IMR-90 (cell line): Measurements from ENCODE around the gene SUGCT. TPM values are rescaled to one million over a fixed set of nuclear protein-coding genes. Genes with fewer than 3 reads are reported as not detected.

Experiments used
- ATAC-seq: fragments of 200-7000 bp; cut with Tn5 transposase; 2 replicates; pipeline ENCODE4 v1.9.1; 2020; ENCODE audit warnings: low read depth, mild to moderate bottlenecking, moderate library complexity
- BruUV-seq: library from RNA; stranded (reverse); fragments of 400-500 nt; replicated peaks from 2 replicates; lab custom pipeline; 2021; lab: Mats Ljungman, UMichigan
- CTCF ChIA-PET: fragments of 300-600 bp; formaldehyde crosslinking; extraction: SDS; loops from one replicate; lab custom pipeline; 2021; ENCODE audit warnings: antibody characterized with exemption; lab: Yijun Ruan, JAX
- POLR2A ChIA-PET: fragments of 300-600 bp; sonication (Branson Sonifier 250); formaldehyde crosslinking; loops from one replicate; lab custom pipeline; 2022; ENCODE audit warnings: antibody characterized with exemption; ENCODE audit not compliant: unreplicated experiment; lab: Charles Lee
- DNase-seq: peaks from one replicate; pipeline ENCODE4 v3.0.0; 2013
- H2AFZ ChIP-seq: replicated peaks from 2 replicates; pipeline ENCODE3; 2013; ENCODE audit warnings: low read length, mild to moderate bottlenecking; ENCODE audit not compliant: poor library complexity
- H2AK5ac ChIP-seq: 2 replicates; pipeline ENCODE4 v1.6.1; 2013; ENCODE audit warnings: low read depth, low read length, inconsistent platforms
- H2AK9ac ChIP-seq: replicated peaks from 2 replicates; pipeline ENCODE3; 2013; ENCODE audit warnings: mild to moderate bottlenecking, low read depth, low read length, moderate library complexity; ENCODE audit not compliant: poor library complexity
- H2BK120ac ChIP-seq: 2 replicates; pipeline ENCODE4 v1.6.1; 2013; ENCODE audit warnings: low read depth, low read length, inconsistent platforms
- H2BK15ac ChIP-seq: 3 replicates; pipeline ENCODE4 v1.6.1; 2013; ENCODE audit warnings: low read depth, low read length, inconsistent platforms
- H2BK20ac ChIP-seq: 2 replicates; pipeline ENCODE4 v1.6.1; 2013; ENCODE audit warnings: low read depth, mild to moderate bottlenecking, inconsistent platforms, low read length, moderate library complexity
- H2BK5ac ChIP-seq: 2 replicates; pipeline ENCODE4 v1.6.1; 2013; ENCODE audit warnings: mild to moderate bottlenecking, low read depth, low read length, inconsistent platforms; ENCODE audit not compliant: poor library complexity, severe bottlenecking
- H3K14ac ChIP-seq: replicated peaks from 2 replicates; pipeline ENCODE4 v1.6.1; 2013; ENCODE audit warnings: low read depth, low read length, inconsistent platforms
- H3K18ac ChIP-seq: 2 replicates; pipeline ENCODE4 v1.6.1; 2013; ENCODE audit warnings: low read depth, low read length, control low read depth
- H3K23ac ChIP-seq: 2 replicates; pipeline ENCODE4 v1.6.1; 2013; ENCODE audit warnings: low read depth, low read length, inconsistent platforms
- H3K27ac ChIP-seq: 2 replicates; pipeline ENCODE4 v1.5.1; 2013; ENCODE audit warnings: mild to moderate bottlenecking, control low read depth, low read length; ENCODE audit not compliant: insufficient read depth
- H3K27me3 ChIP-seq: 2 replicates; pipeline ENCODE4 v1.6.1; 2013; ENCODE audit warnings: low read length; ENCODE audit not compliant: control insufficient read depth, insufficient read depth
- H3K36me3 ChIP-seq: 2 replicates; pipeline ENCODE4 v1.6.1; 2013; ENCODE audit warnings: low read length, mixed read lengths; ENCODE audit not compliant: control insufficient read depth, insufficient read depth
- H3K4ac ChIP-seq: 2 replicates; pipeline ENCODE4 v1.6.1; 2013; ENCODE audit warnings: low read depth, low read length, inconsistent platforms
- H3K4me1 ChIP-seq: 2 replicates; pipeline ENCODE4 v1.6.1; 2013; ENCODE audit warnings: low read length, mixed read lengths; ENCODE audit not compliant: control insufficient read depth, insufficient read depth
- H3K4me2 ChIP-seq: 2 replicates; pipeline ENCODE4 v1.6.1; 2013; ENCODE audit warnings: low read depth, mild to moderate bottlenecking, control low read depth, low read length, moderate library complexity
- H3K4me3 ChIP-seq: 2 replicates; pipeline ENCODE4 v1.5.1; 2013; ENCODE audit warnings: low read depth, mild to moderate bottlenecking, control low read depth, low read length, moderate library complexity; ENCODE audit not compliant: insufficient read depth
- H3K56ac ChIP-seq: 2 replicates; pipeline ENCODE4 v1.6.1; 2013; ENCODE audit warnings: low read length, inconsistent platforms; ENCODE audit not compliant: insufficient read depth; ENCODE audit errors: extremely low read depth
- H3K79me1 ChIP-seq, 2 experiments: 2 replicates each; pipeline ENCODE4 v1.6.1; 2013; ENCODE audit warnings: low read length in 2 of 2, inconsistent platforms in 1 of 2, low read depth in 1 of 2
- H3K9ac ChIP-seq: 2 replicates; pipeline ENCODE4 v1.6.1; 2013; ENCODE audit warnings: low read depth, low read length, control low read depth
- H3K9me1 ChIP-seq: 2 replicates; pipeline ENCODE4 v1.6.1; 2013; ENCODE audit warnings: low read length, inconsistent platforms; ENCODE audit not compliant: insufficient read depth
- H3K9me3 ChIP-seq: 2 replicates; pipeline ENCODE4 v1.6.1; 2013; ENCODE audit warnings: low read length; ENCODE audit not compliant: control insufficient read depth, insufficient read depth
- H4K20me1 ChIP-seq: 2 replicates; pipeline ENCODE4 v1.6.1; 2013; ENCODE audit warnings: low read length, inconsistent platforms; ENCODE audit not compliant: insufficient read depth
- H4K5ac ChIP-seq: 2 replicates; pipeline ENCODE4 v1.6.1; 2013; ENCODE audit warnings: mild to moderate bottlenecking, low read depth, low read length, control low read depth
- H4K8ac ChIP-seq, 2 experiments: 2 replicates each; pipeline ENCODE4 v1.6.1; 2013; ENCODE audit warnings: low read depth in 2 of 2, low read length in 2 of 2, control low read depth in 1 of 2, inconsistent platforms in 1 of 2
- H4K91ac ChIP-seq: 2 replicates; pipeline ENCODE4 v1.6.1; 2013; ENCODE audit warnings: low read depth, low read length, inconsistent platforms; ENCODE audit not compliant: insufficient read depth
- BHLHE40 ChIP-seq: fragments of 150-350 bp; IDR thresholded peaks from 2 replicates; pipeline ENCODE4 v1.6.1; 2016; ENCODE audit warnings: mild to moderate bottlenecking, low read depth, low read length
- CEBPB ChIP-seq: IDR thresholded peaks from 2 replicates; pipeline ENCODE4 v1.6.1; 2012; ENCODE audit warnings: low read depth, low read length, improper control_type of control experiment
- CHD1 ChIP-seq: IDR thresholded peaks from 2 replicates; pipeline ENCODE4 v1.6.1; 2012; ENCODE audit warnings: low read depth, low read length, improper control_type of control experiment
- ELK1 ChIP-seq: fragments of 150-350 bp; IDR thresholded peaks from 2 replicates; pipeline ENCODE4 v1.6.1; 2016; ENCODE audit warnings: low read depth, mild to moderate bottlenecking, low read length, moderate library complexity, borderline replicate concordance
- MAFK ChIP-seq: IDR thresholded peaks from 2 replicates; pipeline ENCODE4 v1.6.1; 2012; ENCODE audit warnings: low read depth, low read length, improper control_type of control experiment
- MAZ ChIP-seq: IDR thresholded peaks from 2 replicates; pipeline ENCODE4 v1.6.1; 2012; ENCODE audit warnings: low read depth, mild to moderate bottlenecking, low read length, improper control_type of control experiment, moderate library complexity, borderline replicate concordance
- MXI1 ChIP-seq: IDR thresholded peaks from 2 replicates; pipeline ENCODE4 v1.6.1; 2012; ENCODE audit warnings: low read depth, mild to moderate bottlenecking, low read length, moderate library complexity, borderline replicate concordance
- NFE2L2 ChIP-seq: fragments of 150-350 bp; IDR thresholded peaks from 2 replicates; pipeline ENCODE4 v1.6.1; 2016; ENCODE audit warnings: low read depth, mild to moderate bottlenecking, low read length
- POLR2A ChIP-seq: IDR thresholded peaks from 2 replicates; pipeline ENCODE4 v1.6.1; 2012; ENCODE audit warnings: mild to moderate bottlenecking, low read depth, low read length
- RAD21 ChIP-seq: IDR thresholded peaks from 2 replicates; pipeline ENCODE4 v1.6.1; 2012; ENCODE audit warnings: low read length, improper control_type of control experiment
- RCOR1 ChIP-seq: IDR thresholded peaks from 2 replicates; pipeline ENCODE4 v1.6.1; 2012; ENCODE audit warnings: mild to moderate bottlenecking, low read length, improper control_type of control experiment; ENCODE audit not compliant: insufficient replicate concordance
- RFX5 ChIP-seq: IDR thresholded peaks from 2 replicates; pipeline ENCODE4 v1.8.0; 2012; ENCODE audit warnings: low read depth, mild to moderate bottlenecking, low read length, moderate library complexity
- SMC3 ChIP-seq: fragments of 150-350 bp; IDR thresholded peaks from 2 replicates; pipeline ENCODE4 v1.6.1; 2016; ENCODE audit warnings: low read depth, mild to moderate bottlenecking, antibody characterized with exemption, low read length, moderate library complexity
- WGBS, 2 experiments: methylation state at CpG; one replicate each; pipeline versions ENCODE4 v1.1.5 to v1.1.7; 2013; ENCODE audit warnings: missing lambda C conversion rate in 2 of 2; ENCODE audit not compliant: insufficient read length in 1 of 2; ENCODE audit errors: extremely low coverage in 2 of 2; 5-methylcytosine and 5-hydroxymethylcytosine counted together
- dilution Hi-C: fragments of 300-500 bp; cut with HindIII; formaldehyde crosslinking; loops from one replicate; pipeline ENCODE4 v1.14.3; 2018; ENCODE audit warnings: low sequenced_read_pairs; ENCODE audit not compliant: unreplicated experiment
- in situ Hi-C: fragments of 300-500 bp; cut with MboI; formaldehyde crosslinking; loops from 3 replicates; pipeline ENCODE4 v1.14.3; 2019; ENCODE audit warnings: low sequenced_read_pairs, inconsistent platforms, mixed read lengths
- intact Hi-C: fragments of 100-400 bp; cut with micrococcal nuclease; formaldehyde crosslinking; loops from 2 replicates; pipeline ENCODE4 v1.10.0; 2022
- polyA plus RNA-seq, 3 experiments: library from polyadenylated mRNA; depleted of rRNA; stranded (reverse); fragments of >200 nt; gene quantifications; 2 replicates each; pipeline ENCODE4 v1.2.3, GENCODE V29; 2012; ENCODE audit warnings: low replicate concordance in 1 of 3
- total RNA-seq: library from RNA; depleted of rRNA; stranded (reverse); fragments of >200 nt; gene quantifications from 2 replicates; pipeline ENCODE4 v1.2.3, GENCODE V29; 2012
- TF ChIP-seq, protein P1 (sequence below): conservative IDR thresholded peaks from 2 replicates; pipeline ENCODE4 v1.5.1; 2012; ENCODE audit warnings: mild to moderate bottlenecking, low read depth, low read length, improper control_type of control experiment

Gene SUGCT
- total and polyA plus RNA-seq, 2 of the 4 experiments (the other 2 are of a cell fraction) = 5.9 to 8.3 TPM

- ChIA-PET POLR2A (no interaction called here), CTCF (no interaction called here)
- intact Hi-C loops (no loop called here), dilution Hi-C loops (no loop called here), in situ Hi-C loops (no loop called here)
- H3K27ac ChIP-seq = no peak overlapping the region
- no TSS peak for BruUV-seq
- WGBS, 2 experiments = no CpG with 5 or more reads among the region's 3 CpGs
- H2BK120ac ChIP-seq = no peak overlapping the region
- no peak overlapping the region for H2BK20ac ChIP-seq
- H4K91ac ChIP-seq = no peak overlapping the region
- DNase-seq = no peak
- H4K8ac ChIP-seq = no peak overlapping the region
- no peaks in the 10 kb centered on the region for H4K20me1 ChIP-seq
- ATAC-seq = no peak
- H3K9ac ChIP-seq = no peak overlapping the region
- H3K56ac ChIP-seq = no peak overlapping the region
- no peaks in the 10 kb centered on the region for H3K9me3 ChIP-seq
- H3K4me2 ChIP-seq = no peak overlapping the region
- no peaks in the 10 kb centered on the region for H3K9me1 ChIP-seq
- no peaks in the 10 kb centered on the region for H3K36me3 ChIP-seq
- H3K4ac ChIP-seq = no peak overlapping the region
- no peaks in the 10 kb centered on the region for H3K27me3 ChIP-seq
- no peak overlapping the region for H3K23ac ChIP-seq
- no peaks in the 10 kb centered on the region for H3K79me1 ChIP-seq
- H3K14ac ChIP-seq = no peak overlapping the region
- H2BK15ac ChIP-seq = no peak overlapping the region
- H4K5ac ChIP-seq = no peak overlapping the region
- no peak overlapping the region for H2AFZ ChIP-seq
- no peak overlapping the region for H3K18ac ChIP-seq
- H2AK5ac ChIP-seq = no peak overlapping the region
- no peaks in the 10 kb centered on the region for H3K4me1 ChIP-seq
- H2BK5ac ChIP-seq = no peak overlapping the region
- no peak overlapping the region for H3K4me3 ChIP-seq
- H2AK9ac ChIP-seq = no peak overlapping the region
- TF ChIP-seq MAZ (no peak), MAFK (no peak), MXI1 (no peak), RAD21 (no peak), BHLHE40 (no peak), CEBPB (no peak), RFX5 (no peak), POLR2A (no peak), ELK1 (no peak), RCOR1 (no peak), CHD1 (no peak), SMC3 (no peak), NFE2L2 (no peak)
- TF ChIP-seq, protein P1, sequence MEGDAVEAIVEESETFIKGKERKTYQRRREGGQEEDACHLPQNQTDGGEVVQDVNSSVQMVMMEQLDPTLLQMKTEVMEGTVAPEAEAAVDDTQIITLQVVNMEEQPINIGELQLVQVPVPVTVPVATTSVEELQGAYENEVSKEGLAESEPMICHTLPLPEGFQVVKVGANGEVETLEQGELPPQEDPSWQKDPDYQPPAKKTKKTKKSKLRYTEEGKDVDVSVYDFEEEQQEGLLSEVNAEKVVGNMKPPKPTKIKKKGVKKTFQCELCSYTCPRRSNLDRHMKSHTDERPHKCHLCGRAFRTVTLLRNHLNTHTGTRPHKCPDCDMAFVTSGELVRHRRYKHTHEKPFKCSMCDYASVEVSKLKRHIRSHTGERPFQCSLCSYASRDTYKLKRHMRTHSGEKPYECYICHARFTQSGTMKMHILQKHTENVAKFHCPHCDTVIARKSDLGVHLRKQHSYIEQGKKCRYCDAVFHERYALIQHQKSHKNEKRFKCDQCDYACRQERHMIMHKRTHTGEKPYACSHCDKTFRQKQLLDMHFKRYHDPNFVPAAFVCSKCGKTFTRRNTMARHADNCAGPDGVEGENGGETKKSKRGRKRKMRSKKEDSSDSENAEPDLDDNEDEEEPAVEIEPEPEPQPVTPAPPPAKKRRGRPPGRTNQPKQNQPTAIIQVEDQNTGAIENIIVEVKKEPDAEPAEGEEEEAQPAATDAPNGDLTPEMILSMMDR = no peak
These were observed 129.1 kb downstream of the SUGCT start for GRCh38 chr7:40263752-40264390.
